ENCODE measurements around the gene PRDX3.

Gene PRDX3

DNA sequence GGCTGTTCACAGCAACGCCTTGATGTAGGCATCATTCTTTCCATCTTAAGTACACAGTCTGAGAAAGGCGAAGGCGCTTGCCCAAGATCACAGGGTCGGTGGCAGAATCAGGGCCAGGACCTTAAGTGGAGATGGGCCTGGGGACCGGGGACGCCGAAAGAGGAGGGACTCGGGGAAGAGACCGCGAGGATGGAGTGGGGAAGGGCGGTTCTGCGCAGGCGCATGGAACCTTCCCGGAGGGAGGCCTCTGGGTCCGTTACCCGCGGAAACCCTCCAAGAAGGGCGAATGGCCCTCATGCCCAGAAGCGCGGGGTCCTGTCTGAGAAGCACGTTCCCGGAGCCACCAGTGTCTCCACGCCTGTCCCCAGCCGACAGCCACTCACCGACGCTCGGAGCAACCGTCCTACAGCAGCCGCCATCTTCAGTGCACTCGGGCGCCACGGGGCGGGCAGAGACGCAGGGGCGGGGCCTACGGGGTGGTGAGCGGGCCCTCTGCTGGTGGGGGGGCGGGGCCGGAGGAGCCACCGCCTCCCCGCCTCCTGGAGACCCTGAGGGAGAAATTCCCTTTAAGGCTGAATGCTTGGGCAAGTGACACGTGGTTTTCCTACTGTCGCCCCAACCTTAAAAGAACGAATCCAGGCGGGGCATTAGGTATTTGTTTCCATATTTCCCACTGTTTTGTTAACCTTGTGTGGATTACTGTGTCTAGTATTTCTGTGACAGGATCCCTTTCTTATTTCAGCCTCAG, at the start of gene PRDX3:
TSS of gene PRDX3 (minus strand) at position 441 of the 748 bp plus-strand sequence. CDS start at position 419, 22 bp downstream.
- peak; percentile 97 for DNase-seq (ENCODE audit: low read depth, low spot score)

GRCh38 chr10:119227825-119228224, 49.2 kb upstream of the PRDX3 start:
- no peak for DNase-seq (ENCODE audit: low read depth, low spot score)

DNA sequence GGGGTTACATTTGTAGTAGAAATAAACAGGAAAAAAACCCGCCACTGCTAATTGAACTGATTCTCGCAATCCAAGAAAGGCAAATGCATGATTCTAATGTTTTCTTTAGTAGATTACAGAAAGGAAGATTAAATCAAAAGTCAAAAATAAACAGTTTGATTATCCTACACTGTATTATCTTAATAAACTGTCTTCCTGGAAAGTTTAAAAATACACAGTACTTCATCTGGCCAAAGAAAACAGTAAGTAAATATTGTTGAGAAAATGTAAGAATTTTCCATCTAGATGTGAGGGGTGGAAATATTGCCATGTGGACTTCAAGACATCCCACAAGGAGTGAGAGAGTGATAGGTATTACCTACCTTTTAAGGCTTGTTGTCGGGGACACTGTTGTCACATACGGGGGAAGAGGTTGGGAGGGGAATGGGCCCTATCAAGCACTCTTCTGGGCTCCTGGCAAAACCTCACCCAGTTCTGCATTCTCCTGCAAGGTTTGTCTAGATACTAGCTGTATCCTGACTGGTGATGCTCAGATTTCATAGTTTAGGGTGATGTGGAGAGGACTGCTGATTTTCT, 46.6 kb upstream of the PRDX3 start:
- no peak for DNase-seq (ENCODE audit: low read depth, low spot score)

DNA sequence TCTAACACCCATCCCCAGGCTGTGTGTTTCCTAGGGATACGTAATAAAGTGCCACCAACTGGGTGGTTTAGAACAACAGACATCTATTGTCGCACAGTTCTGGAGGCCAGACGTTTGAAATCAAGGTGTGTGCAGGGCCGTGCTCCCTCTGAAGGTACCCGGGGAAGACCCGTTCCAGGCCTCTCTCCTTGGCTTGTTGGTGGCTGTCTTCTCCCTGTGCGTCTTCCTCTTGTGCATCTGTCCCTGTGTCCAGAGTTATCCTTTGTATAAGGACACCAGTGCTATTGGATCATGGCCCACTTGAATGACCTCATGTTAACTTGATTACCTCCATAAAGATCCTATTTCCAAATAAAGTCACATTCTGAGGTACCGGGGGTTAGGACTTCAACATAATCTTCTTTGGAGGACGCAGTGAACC, 44.4 kb upstream of the PRDX3 start:
- no peak for DNase-seq (ENCODE audit: low read depth, low spot score)

DNA sequence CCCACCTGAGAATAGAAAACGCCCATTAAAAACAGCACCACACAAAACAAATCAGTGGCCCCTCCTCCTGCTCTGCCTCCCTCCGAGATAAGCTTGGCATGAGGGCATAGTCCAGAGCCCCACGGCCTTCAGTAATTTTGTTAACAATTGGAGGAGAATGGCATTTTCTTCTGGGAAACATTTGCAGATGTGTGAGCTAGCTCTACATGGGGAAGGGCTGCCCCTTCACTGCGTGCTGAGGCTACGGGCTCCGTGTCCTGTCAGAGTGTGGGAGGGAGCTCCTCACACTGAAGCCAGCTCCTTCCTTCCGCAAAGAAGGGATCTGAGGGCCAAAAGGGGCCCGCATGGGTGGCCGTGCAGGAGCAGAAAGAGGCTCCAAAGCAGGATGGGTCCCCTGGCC, 43.9 kb upstream of the PRDX3 start:
- DNase-seq (ENCODE audit: low read depth, low spot score): no peak

- DNase-seq (ENCODE audit: low read depth, low spot score): no peak
Measured at GRCh38 chr10:119221666-119222065, 43.1 kb upstream of the PRDX3 start.

DNA sequence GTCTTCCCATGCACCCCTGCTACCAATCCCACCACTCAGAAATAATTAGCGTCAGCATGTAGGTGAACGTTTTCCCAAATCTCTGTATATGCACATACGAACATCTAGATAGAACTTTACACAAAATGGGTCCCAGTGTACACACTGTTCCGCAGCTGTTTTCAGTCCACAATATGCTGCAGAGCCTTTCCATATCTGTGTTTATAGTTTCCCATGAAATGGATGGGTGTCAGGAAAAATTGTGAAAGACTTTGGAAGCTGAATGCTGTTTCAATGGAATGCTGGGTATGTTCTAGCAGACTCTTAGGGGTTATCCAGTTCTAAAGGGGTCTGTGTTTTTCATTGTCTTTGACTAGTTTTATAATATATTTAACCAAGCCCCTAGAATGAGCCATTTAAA, 42.6 kb upstream of the PRDX3 start:
- no peak for DNase-seq (ENCODE audit: low read depth, low spot score)

GRCh38 chr10:119219871-119220270, 41.3 kb upstream of the PRDX3 start:
- DNase-seq (ENCODE audit: low read depth, low spot score): no peak

DNA sequence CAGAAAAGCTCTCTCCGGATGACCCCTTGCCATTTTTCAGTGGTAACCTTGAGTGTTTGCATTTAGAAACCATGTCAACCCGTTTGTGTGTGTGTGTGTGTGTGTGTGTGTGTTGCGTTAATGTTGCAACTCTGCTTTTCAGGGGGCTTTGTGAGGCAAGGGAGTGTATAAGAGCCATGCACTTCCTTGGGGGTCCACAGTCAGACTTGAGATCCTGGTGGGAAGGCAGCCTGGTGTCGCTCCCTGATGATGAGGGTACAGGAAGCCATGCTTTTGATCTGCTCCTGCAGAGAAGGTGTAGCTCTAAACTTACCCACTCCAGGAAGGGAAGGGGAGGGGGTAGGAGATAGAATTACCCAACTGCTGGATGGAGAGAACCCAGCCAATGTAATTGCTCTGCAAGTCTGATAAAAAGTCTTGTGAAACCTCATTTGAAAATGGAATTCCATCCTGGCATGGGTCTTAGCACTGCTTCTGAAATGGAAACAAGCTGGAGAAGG, 39.4 kb upstream of the PRDX3 start:
- DNase-seq (ENCODE audit: low read depth, low spot score): no peak

GRCh38 chr10:119217401-119217800, 38.8 kb upstream of the PRDX3 start:
- DNase-seq (ENCODE audit: low read depth, low spot score): no peak

DNA sequence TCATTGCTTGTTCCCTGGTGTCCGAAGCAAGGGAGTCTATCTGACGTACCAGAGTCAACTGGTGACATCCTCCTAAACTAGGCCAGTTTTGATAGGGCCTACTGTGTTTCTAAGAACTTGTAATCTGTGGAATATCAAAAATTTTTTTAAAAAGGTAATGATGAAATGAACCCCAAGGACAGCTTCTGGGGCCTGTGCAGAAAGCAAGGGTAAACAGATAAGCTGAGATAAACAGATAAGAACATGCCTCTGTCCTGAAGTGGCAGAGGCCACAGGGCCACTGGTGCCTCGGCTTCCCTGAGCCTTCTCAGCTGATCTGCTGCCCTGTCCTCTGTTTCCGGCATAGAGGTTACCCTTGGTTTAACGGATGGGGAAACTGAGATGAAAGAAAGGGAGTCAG, 37.5 kb upstream of the PRDX3 start:
- no peak for DNase-seq (ENCODE audit: low read depth, low spot score)

GRCh38 chr10:119215371-119215770, 36.8 kb upstream of the PRDX3 start:
- no peak for DNase-seq (ENCODE audit: low read depth, low spot score)

GRCh38 chr10:119211625-119212441, 33.2 kb upstream of the PRDX3 start:
- peak; percentile 60 for DNase-seq (ENCODE audit: low read depth, low spot score)

DNA sequence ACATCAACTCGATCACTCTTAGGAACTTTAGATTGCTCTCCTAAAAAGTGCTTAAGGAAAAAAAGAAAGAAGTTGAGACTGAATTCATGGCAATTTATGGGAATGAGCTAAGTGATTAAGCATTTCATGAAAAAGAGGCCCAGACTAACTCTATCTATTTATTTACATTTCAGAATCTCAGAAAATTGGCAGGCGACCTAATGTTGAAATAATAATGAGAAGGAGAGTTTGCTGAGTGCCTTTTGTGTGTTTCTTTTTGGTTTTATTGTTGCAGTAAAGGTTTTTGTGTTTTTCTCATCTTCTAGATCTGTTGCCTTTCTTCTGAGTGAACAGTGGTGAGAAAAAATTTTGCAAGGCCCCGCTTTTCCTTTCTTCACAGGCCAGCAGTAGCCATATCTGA, 32.6 kb upstream of the PRDX3 start:
- peak; percentile 60 for DNase-seq (ENCODE audit: low read depth, low spot score)

DNA sequence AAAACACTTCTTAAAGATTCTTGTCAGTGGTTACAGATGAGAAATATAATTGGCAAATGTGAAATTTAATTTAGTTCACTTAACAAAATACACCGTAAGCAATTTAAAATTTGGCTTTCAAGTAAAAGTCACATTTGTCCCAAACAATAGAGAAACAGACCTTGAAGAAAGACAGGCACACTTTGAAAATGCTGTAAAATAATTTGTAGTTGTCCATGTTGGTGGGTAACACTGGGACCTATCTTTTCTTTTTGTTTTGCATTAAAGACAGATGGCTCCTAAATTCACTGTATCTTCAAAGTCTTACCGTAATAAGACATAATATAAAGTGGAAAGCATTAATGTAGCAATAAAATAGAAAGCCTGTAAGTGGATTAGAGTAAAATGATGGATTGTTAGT, 32.0 kb upstream of the PRDX3 start:
- no peak for DNase-seq (ENCODE audit: low read depth, low spot score)

GRCh38 chr10:119209736-119210355, 31.2 kb upstream of the PRDX3 start:
- peak; percentile 45 for DNase-seq (ENCODE audit: low read depth, low spot score)

GRCh38 chr10:119209035-119209735, 30.6 kb upstream of the PRDX3 start:
- DNase-seq (ENCODE audit: low read depth, low spot score): peak; percentile 85

GRCh38 chr10:119208553-119208940, 29.9 kb upstream of the PRDX3 start:
- DNase-seq (ENCODE audit: low read depth, low spot score): no peak

DNA sequence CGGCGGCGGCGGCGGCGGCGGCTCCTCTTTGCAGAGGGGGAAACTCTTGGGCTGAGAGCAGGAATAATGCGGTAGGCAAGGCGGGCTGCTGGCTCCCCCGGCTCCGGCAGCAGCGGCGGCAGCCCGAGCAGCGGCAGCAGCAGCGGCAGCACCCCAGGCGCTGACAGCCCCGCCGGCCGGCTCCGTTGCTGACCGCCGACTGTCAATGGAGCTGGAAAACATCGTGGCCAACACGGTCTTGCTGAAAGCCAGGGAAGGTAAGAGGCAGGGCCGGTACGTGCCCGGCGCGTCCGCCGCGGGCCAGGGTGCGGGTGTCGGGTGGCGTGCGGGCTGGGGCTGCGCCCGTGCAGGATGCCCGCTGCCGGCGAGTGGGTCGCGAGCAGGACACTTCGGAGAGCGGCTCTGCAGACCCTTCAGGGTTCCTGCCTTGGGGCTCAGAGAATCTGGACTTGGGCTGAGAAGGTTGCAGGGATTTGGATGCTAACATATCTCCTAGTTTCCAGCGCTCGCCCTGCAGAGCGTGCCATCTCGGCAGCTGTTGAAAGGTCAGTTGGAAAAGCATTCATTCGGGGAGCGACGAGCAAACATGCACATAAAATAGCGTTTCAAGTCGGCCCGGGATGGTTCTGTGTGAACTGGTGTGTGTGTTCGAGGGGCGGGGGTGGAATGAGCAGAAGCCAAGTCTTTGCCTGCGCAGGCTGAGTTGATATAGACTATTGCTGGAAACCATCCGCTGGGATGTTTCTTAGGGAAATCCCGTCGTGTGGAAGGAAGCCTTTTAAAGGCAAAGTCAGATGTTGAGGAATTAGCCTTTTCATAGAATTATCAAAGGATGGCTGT, 29.3 kb upstream of the PRDX3 start:
- DNase-seq (ENCODE audit: low read depth, low spot score): peak; percentile 77

DNA sequence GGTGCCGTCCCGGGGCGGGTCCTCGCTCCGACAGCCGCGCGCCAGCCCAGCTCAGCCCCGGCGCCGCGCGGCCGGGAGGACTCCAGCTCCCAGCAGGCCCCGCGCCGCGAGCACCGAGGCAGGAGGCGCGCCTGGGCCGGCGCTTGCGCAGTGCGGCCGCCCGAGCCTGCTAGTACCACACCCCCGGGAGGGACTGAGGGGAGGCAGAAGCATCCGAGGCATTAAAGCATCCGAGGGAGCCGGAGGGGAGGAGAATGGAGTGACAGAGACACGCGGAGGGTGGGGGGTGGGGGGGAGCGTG, 28.7 kb upstream of the PRDX3 start, which contains the start of gene GRK5:
TSS of gene GRK5 (plus strand) at position 206 of the 301 bp plus-strand sequence. CDS start 347 bp downstream, outside the sequence.
- peak; percentile 99 for DNase-seq (ENCODE audit: low read depth, low spot score)

All from astrocyte of the hippocampus (primary cell).